ENCODE measurements around the gene EGFL7.

DNA sequence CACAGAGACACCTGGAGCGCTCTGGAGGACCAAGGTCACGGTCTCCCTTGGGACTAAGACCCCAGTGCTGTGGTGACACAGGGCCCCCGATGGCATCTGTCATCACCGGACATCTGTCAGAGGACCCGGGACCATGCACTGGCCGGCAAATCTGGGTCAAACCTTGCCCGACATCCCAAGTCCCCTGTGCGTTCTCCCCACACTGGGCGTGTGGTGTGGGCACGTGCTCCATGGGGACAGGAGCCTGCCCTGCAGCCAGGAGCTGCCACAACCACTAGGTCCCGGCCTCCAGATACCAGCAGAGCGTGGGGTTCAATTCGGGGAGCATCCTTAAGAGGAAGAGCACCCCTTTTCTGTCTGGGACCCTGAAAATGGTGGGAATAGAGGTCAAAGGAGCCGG is 21.0 kb downstream of the EGFL7 start:
- TF ChIP-seq, protein P1, sequence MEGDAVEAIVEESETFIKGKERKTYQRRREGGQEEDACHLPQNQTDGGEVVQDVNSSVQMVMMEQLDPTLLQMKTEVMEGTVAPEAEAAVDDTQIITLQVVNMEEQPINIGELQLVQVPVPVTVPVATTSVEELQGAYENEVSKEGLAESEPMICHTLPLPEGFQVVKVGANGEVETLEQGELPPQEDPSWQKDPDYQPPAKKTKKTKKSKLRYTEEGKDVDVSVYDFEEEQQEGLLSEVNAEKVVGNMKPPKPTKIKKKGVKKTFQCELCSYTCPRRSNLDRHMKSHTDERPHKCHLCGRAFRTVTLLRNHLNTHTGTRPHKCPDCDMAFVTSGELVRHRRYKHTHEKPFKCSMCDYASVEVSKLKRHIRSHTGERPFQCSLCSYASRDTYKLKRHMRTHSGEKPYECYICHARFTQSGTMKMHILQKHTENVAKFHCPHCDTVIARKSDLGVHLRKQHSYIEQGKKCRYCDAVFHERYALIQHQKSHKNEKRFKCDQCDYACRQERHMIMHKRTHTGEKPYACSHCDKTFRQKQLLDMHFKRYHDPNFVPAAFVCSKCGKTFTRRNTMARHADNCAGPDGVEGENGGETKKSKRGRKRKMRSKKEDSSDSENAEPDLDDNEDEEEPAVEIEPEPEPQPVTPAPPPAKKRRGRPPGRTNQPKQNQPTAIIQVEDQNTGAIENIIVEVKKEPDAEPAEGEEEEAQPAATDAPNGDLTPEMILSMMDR (IDR thresholded peaks at IDR 0.05) = no peak
- TF ChIP-seq, protein P2, sequence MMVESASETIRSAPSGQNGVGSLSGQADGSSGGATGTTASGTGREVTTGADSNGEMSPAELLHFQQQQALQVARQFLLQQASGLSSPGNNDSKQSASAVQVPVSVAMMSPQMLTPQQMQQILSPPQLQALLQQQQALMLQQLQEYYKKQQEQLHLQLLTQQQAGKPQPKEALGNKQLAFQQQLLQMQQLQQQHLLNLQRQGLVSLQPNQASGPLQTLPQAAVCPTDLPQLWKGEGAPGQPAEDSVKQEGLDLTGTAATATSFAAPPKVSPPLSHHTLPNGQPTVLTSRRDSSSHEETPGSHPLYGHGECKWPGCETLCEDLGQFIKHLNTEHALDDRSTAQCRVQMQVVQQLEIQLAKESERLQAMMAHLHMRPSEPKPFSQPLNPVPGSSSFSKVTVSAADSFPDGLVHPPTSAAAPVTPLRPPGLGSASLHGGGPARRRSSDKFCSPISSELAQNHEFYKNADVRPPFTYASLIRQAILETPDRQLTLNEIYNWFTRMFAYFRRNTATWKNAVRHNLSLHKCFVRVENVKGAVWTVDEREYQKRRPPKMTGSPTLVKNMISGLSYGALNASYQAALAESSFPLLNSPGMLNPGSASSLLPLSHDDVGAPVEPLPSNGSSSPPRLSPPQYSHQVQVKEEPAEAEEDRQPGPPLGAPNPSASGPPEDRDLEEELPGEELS (CRISPR knock-in tag; IDR thresholded peaks at IDR 0.05) = no peak
- no peak for TF ChIP-seq CBFB (CRISPR knock-in tag; IDR thresholded peaks at IDR 0.05; ENCODE audit: low read depth)
- TF ChIP-seq, protein P3, sequence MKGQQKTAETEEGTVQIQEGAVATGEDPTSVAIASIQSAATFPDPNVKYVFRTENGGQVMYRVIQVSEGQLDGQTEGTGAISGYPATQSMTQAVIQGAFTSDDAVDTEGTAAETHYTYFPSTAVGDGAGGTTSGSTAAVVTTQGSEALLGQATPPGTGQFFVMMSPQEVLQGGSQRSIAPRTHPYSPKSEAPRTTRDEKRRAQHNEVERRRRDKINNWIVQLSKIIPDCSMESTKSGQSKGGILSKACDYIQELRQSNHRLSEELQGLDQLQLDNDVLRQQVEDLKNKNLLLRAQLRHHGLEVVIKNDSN (CRISPR knock-in tag; IDR thresholded peaks at IDR 0.05) = no peak
